ENCODE results near the gene TAF4.
"Not testable (repeated sequence)": the region's sequence is repeated elsewhere in the genome, so short reads cannot be mapped to it uniquely, and the experiment has no call there.

Gene TAF4

GRCh38 chr20:61990484-61990883 is 75.2 kb downstream of the TAF4 start:
- no peak overlapping the region for H3K4me3 Mint-ChIP-seq
- peaks cover 16% of the 10 kb centered on the region for H3K9me3 Mint-ChIP-seq
- peaks cover 36% of the 10 kb centered on the region for H3K36me3 Mint-ChIP-seq (ENCODE audit: insufficient read depth)
- no peak for DNase-seq (ENCODE audit: low spot score in 2 of 2)
- no peaks in the 10 kb centered on the region for H3K27me3 Mint-ChIP-seq
- ATAC-seq (replicated peaks; ENCODE audit: extremely low read depth, poor library complexity, severe bottlenecking) = no peak
- H3K4me1 Mint-ChIP-seq = peaks cover 25% of the 10 kb centered on the region
- peak overlapping the region; percentile 44 for H3K27ac Mint-ChIP-seq (ENCODE audit: low read depth)

GRCh38 chr20:61989741-61990140 is 75.9 kb downstream of the TAF4 start:
- H3K9me3 Mint-ChIP-seq = peaks cover 16% of the 10 kb centered on the region
- H3K36me3 Mint-ChIP-seq (ENCODE audit: insufficient read depth) = peaks cover 35% of the 10 kb centered on the region
- peak; percentile 56 for ATAC-seq (replicated peaks; ENCODE audit: extremely low read depth, poor library complexity, severe bottlenecking)
- H3K27me3 Mint-ChIP-seq = no peaks in the 10 kb centered on the region
- no peak overlapping the region for H3K4me3 Mint-ChIP-seq
- peak overlapping the region; percentile 44 for H3K27ac Mint-ChIP-seq (ENCODE audit: low read depth)
- peaks cover 25% of the 10 kb centered on the region for H3K4me1 Mint-ChIP-seq
- no peak for DNase-seq (ENCODE audit: low spot score in 2 of 2)

- Mint-ChIP-seq H3K9me3 (peaks cover 16% of the 10 kb centered on the region), H3K27me3 (no peaks in the 10 kb centered on the region), H3K4me3 (no peak overlapping the region), H3K4me1 (peaks cover 25% of the 10 kb centered on the region), H3K27ac (ENCODE audit: low read depth) (peak overlapping the region; percentile 57), H3K36me3 (ENCODE audit: insufficient read depth) (peaks cover 29% of the 10 kb centered on the region)
- ATAC-seq (replicated peaks; ENCODE audit: extremely low read depth, poor library complexity, severe bottlenecking) (no peak), DNase-seq (ENCODE audit: low spot score in 2 of 2) (no peak)
Observed at GRCh38 chr20:61988665-61989064, 77.0 kb downstream of the TAF4 start.

- ATAC-seq (replicated peaks; ENCODE audit: extremely low read depth, poor library complexity, severe bottlenecking) (no peak), DNase-seq (ENCODE audit: low spot score in 2 of 2) (no peak)
- Mint-ChIP-seq H3K27me3 (no peaks in the 10 kb centered on the region), H3K36me3 (ENCODE audit: insufficient read depth) (peaks cover 23% of the 10 kb centered on the region), H3K9me3 (peaks cover 20% of the 10 kb centered on the region), H3K4me1 (peaks cover 33% of the 10 kb centered on the region), H3K4me3 (no peak overlapping the region), H3K27ac (ENCODE audit: low read depth) (no peak overlapping the region)
Observed at GRCh38 chr20:61986762-61987321, 78.8 kb downstream of the TAF4 start.

GRCh38 chr20:61985096-61985495 is 80.6 kb downstream of the TAF4 start:
- DNase-seq (ENCODE audit: low spot score in 2 of 2) = no peak
- H3K36me3 Mint-ChIP-seq (ENCODE audit: insufficient read depth) = peaks cover 23% of the 10 kb centered on the region
- peaks cover 14% of the 10 kb centered on the region for H3K9me3 Mint-ChIP-seq
- no peak for ATAC-seq (replicated peaks; ENCODE audit: extremely low read depth, poor library complexity, severe bottlenecking)
- H3K27me3 Mint-ChIP-seq = no peaks in the 10 kb centered on the region
- no peak overlapping the region for H3K4me3 Mint-ChIP-seq
- H3K27ac Mint-ChIP-seq (ENCODE audit: low read depth) = no peak overlapping the region
- peaks cover 38% of the 10 kb centered on the region for H3K4me1 Mint-ChIP-seq

GRCh38 chr20:61984431-61984830 is 81.2 kb downstream of the TAF4 start:
- H3K4me3 Mint-ChIP-seq; DNase-seq (ENCODE audit: low spot score in 2 of 2); H3K27me3 Mint-ChIP-seq; ATAC-seq (replicated peaks; ENCODE audit: extremely low read depth, poor library complexity, severe bottlenecking); H3K27ac Mint-ChIP-seq (ENCODE audit: low read depth): not testable (repeated sequence)
- Mint-ChIP-seq H3K9me3 (peaks cover 14% of the 10 kb centered on the region), H3K4me1 (peaks cover 31% of the 10 kb centered on the region), H3K36me3 (ENCODE audit: insufficient read depth) (peaks cover 23% of the 10 kb centered on the region)

- Mint-ChIP-seq H3K27ac (ENCODE audit: low read depth) (no peak overlapping the region), H3K36me3 (ENCODE audit: insufficient read depth) (peaks cover 21% of the 10 kb centered on the region), H3K9me3 (peaks cover 14% of the 10 kb centered on the region), H3K4me3 (no peak overlapping the region), H3K27me3 (no peaks in the 10 kb centered on the region), H3K4me1 (peaks cover 26% of the 10 kb centered on the region)
- ATAC-seq (replicated peaks; ENCODE audit: extremely low read depth, poor library complexity, severe bottlenecking) = no peak
- no peak for DNase-seq (ENCODE audit: low spot score in 2 of 2)
Observed at GRCh38 chr20:61983965-61984364, 81.7 kb downstream of the TAF4 start.

- Mint-ChIP-seq H3K27me3 (no peaks in the 10 kb centered on the region), H3K4me3 (no peak overlapping the region), H3K27ac (ENCODE audit: low read depth) (no peak overlapping the region), H3K9me3 (peaks cover 14% of the 10 kb centered on the region), H3K4me1 (peaks cover 22% of the 10 kb centered on the region), H3K36me3 (ENCODE audit: insufficient read depth) (peaks cover 19% of the 10 kb centered on the region)
- ATAC-seq (replicated peaks; ENCODE audit: extremely low read depth, poor library complexity, severe bottlenecking) (no peak), DNase-seq (ENCODE audit: low spot score in 2 of 2) (no peak)
Observed at GRCh38 chr20:61982951-61983315, 82.7 kb downstream of the TAF4 start.

- Mint-ChIP-seq H3K27ac (ENCODE audit: low read depth) (peak overlapping the region; percentile 92), H3K27me3 (no peaks in the 10 kb centered on the region)
Observed at GRCh38 chr20:61982191-61982950, 83.3 kb downstream of the TAF4 start.

GRCh38 chr20:61981691-61982090 is 84.0 kb downstream of the TAF4 start:
- H3K4me1 Mint-ChIP-seq = peaks cover 22% of the 10 kb centered on the region
- peak overlapping the region; percentile 44 for H3K4me3 Mint-ChIP-seq
- DNase-seq (ENCODE audit: low spot score in 2 of 2); H3K27me3 Mint-ChIP-seq: not testable (repeated sequence)
- H3K27ac Mint-ChIP-seq (ENCODE audit: low read depth) = peak overlapping the region; percentile 92
- peaks cover 17% of the 10 kb centered on the region for H3K36me3 Mint-ChIP-seq (ENCODE audit: insufficient read depth)
- H3K9me3 Mint-ChIP-seq = peaks cover 14% of the 10 kb centered on the region
- peak; percentile 26 for ATAC-seq (replicated peaks; ENCODE audit: extremely low read depth, poor library complexity, severe bottlenecking)

More at GRCh38 chr20:61982191-61982950, 83.3 kb downstream of the TAF4 start:
- H3K4me1 Mint-ChIP-seq = peaks cover 22% of the 10 kb centered on the region
- H3K9me3 Mint-ChIP-seq = peaks cover 14% of the 10 kb centered on the region
- DNase-seq (ENCODE audit: low spot score in 2 of 2) = peak in 1 of 2 donors; percentile 17
- H3K36me3 Mint-ChIP-seq (ENCODE audit: insufficient read depth) = peaks cover 19% of the 10 kb centered on the region
- ATAC-seq (replicated peaks; ENCODE audit: extremely low read depth, poor library complexity, severe bottlenecking) = peak; percentile 59
- peak overlapping the region; percentile 44 for H3K4me3 Mint-ChIP-seq

GRCh38 chr20:61980647-61981583 is 84.8 kb downstream of the TAF4 start:
- Mint-ChIP-seq H3K4me1 (peaks cover 22% of the 10 kb centered on the region), H3K4me3 (peak overlapping the region; percentile 30), H3K27me3 (no peaks in the 10 kb centered on the region), H3K9me3 (peaks cover 14% of the 10 kb centered on the region), H3K36me3 (ENCODE audit: insufficient read depth) (peaks cover 15% of the 10 kb centered on the region), H3K27ac (ENCODE audit: low read depth) (peak overlapping the region; percentile 92)
- DNase-seq (ENCODE audit: low spot score in 2 of 2) (no peak), ATAC-seq (replicated peaks; ENCODE audit: extremely low read depth, poor library complexity, severe bottlenecking) (no peak)

Measured in central memory CD8-positive, alpha-beta T cell (primary cell).